Activated CD8-positive, alpha-beta memory T cell treated with anti-CD3 and anti-CD28 coated beads, Interleukin-2, amount 50 U/mL, for 1 hour (primary cell): ENCODE data around the gene ANGPTL1.
"Not testable (repeated sequence)": the region's sequence is repeated elsewhere in the genome, so short reads cannot be mapped to it uniquely, and the experiment has no call there.

Experiments
- DNase-seq: peaks from one replicate; pipeline ENCODE4 v3.0.0-alpha.2; 2020; ENCODE audit errors: extremely low read depth

The ANGPTL1 gene

DNA sequence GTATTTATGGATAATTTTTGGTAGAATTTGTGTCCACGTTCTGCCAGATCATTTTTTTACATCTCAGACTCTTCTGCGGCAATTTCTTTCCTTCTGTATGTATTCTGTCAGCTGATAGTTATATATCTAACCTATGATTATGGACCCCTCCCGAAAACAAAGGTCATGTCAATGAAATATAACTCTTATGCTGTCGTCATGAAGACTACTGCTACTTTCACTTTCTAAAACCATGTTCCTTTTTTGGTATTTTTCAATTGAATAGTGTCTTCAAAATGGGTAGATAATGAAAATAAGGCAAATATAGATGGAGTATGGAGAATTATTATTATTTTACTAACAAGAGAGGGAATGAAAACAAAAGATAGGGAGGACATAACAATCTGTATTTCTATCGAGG lies 3.2 kb downstream of the ANGPTL1 start:
- DNase-seq = no peak

GRCh38 chr1:178864326-178864725 lies 6.6 kb downstream of the ANGPTL1 start:
- no peak for DNase-seq

- no peak for DNase-seq
Measured at GRCh38 chr1:178862864-178863263, 8.0 kb downstream of the ANGPTL1 start.

- no peak for DNase-seq
Measured at GRCh38 chr1:178862416-178862815, 8.5 kb downstream of the ANGPTL1 start.

DNA sequence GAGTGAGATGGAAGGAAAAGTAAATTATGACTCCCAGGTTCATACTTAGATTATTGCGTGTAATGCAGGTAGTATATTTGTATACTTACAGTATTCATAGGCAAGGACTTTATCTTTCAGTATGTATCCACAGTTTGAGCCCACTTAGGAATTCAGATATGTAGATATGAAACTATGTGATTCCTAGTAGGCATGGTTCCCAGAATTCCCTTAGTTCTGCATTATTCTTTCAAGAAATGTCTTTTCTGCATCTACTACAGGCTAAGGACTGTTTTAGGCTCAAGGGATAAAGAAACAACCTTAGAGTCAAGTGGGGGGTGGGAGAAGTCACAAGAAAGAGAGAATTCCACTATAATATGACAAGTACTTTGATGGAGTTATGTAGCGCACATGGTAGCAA lies 13.8 kb downstream of the ANGPTL1 start:
- no peak for DNase-seq

DNA sequence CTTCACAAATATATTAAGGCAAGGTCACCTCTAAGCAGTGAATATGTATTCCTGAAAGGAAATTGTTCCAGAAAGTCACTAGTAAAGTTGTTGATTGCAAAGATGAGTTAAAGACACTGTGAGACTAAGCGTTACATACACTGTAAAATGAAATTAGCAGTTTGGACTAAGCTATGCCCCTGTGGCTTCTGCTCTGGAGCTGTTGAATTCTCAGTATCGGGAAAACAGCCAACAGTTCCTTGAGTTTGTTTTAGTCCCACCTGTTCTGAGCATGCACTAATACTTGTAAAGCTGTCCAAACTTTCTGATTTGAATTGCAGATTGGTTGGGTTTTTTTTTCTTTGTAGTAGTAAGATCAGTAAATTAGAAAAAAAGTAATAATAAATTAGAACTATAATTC lies 21.0 kb downstream of the ANGPTL1 start:
- DNase-seq = no peak

GRCh38 chr1:178847919-178848318 lies 23.0 kb downstream of the ANGPTL1 start:
- not testable (repeated sequence) for DNase-seq

GRCh38 chr1:178847396-178847849 lies 23.5 kb downstream of the ANGPTL1 start:
- DNase-seq = no peak

GRCh38 chr1:178846306-178846705 lies 24.6 kb downstream of the ANGPTL1 start:
- DNase-seq = no peak

GRCh38 chr1:178844436-178844835 lies 26.4 kb downstream of the ANGPTL1 start:
- no peak for DNase-seq

- no peak for DNase-seq
Measured at GRCh38 chr1:178825167-178825566, 45.7 kb downstream of the ANGPTL1 start.

DNA sequence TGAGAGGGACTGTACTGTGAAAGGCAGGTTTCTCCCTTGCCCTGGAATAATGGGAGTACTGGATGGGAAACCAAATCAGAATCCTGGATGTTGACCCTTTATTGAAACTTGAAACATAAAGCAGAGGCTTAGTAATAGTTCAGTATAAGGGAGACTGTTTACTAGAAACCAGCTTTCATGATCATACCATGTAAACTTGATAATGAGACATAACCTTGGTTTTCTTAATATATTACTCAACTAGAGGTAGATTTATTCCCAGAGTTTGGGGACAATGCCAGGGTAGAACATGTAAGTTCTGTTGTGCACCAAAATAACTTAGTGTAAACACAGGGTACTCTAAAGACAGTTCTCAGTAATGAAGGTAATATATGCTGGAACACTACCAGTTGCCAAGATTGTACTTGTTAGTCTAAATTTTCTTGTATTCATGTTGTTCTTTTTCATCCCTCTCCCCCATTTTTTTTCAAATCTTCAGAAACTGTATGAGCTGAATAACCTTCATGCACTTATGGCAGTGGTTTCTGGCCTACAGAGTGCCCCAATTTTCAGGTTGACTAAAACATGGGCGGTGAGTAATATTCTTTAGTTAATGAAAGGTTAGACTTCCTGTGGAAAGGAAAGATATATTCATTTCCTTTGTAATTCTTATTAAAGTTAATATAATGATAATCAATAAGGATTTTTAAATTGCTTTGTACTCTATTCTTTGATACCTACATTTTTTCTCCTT lies 49.6 kb downstream of the ANGPTL1 start:
- DNase-seq = no peak

GRCh38 chr1:178819123-178819522 lies 51.8 kb downstream of the ANGPTL1 start:
- no peak for DNase-seq

GRCh38 chr1:178818416-178818815 lies 52.5 kb downstream of the ANGPTL1 start:
- DNase-seq = no peak

DNA sequence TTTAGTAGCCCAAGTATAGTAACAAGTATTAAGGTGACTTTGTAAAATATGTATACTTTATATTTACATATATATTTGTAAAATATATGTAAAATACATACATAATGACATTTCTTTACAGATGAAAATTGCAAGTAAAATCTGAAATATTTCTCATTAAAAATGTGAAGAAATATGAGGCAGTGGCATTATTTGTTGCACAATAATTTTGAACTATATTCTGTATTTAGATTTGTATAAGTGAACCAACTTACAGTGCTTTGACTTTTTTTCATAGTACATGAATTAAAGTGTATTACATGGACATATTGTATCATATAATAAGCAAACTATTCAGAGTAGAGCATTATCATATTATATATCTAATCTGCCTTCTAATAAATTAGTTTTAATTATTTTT lies 60.3 kb downstream of the ANGPTL1 start:
- no peak for DNase-seq

- no peak for DNase-seq
Measured at GRCh38 chr1:178808529-178808928, 62.3 kb downstream of the ANGPTL1 start.

DNA sequence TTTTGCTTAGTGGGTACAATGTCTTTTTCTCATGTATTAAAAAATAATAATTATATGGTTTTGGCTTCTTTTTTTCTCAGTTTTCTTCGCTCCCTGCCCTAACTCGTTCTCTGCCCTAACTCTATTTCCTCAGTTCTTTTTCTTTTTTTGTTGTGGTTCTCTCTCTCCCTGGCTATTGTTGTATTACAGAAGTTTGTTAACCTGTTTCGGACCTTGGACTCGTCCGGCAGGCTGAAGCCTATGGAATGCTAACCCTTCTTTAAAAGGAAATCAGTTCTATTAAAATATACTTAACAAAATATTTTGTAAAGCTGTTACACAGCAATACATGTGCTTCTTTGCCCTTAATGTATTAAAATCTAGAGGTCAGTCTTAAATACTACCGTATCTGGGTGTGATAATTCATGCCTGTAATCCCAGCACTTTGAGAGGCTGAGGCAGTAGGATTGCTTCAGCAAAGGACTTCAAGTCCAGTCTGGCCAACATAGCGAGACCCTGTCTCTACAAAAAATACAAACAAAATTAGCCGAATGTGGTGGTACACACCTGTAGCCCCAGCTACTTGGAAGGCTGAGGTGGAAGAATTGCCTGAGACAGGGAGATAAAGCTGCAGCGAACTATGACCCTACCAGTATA lies 64.1 kb downstream of the ANGPTL1 start:
- DNase-seq = no peak

- no peak for DNase-seq
Measured at GRCh38 chr1:178802873-178803272, 68.0 kb downstream of the ANGPTL1 start.
